Medulla oblongata (tissue), 1 donor: ENCODE measurements around the gene RBPJL.

Source experiments
- DNase-seq: peaks from one replicate; pipeline ENCODE4 v3.0.0-alpha.2; 2015; ENCODE audit errors: extremely low spot score

The RBPJL gene

GRCh38 chr20:45361793-45362192 is 55.2 kb downstream of the RBPJL start:
- DNase-seq = peak; percentile 57

- DNase-seq = peak; percentile 99
Observed at GRCh38 chr20:45362804-45363610, 56.4 kb downstream of the RBPJL start, which contains the start of gene SYS1. SYS1 (plus strand) TSS chr20:45363156; CDS start chr20:45363532, 376 bp downstream.

- DNase-seq = no peak
Observed at GRCh38 chr20:45363611-45364492, 57.2 kb downstream of the RBPJL start.

- DNase-seq = no peak
Observed at GRCh38 chr20:45365444-45365970, 58.9 kb downstream of the RBPJL start.

GRCh38 chr20:45366192-45366591 is 59.6 kb downstream of the RBPJL start:
- DNase-seq = no peak

GRCh38 chr20:45366631-45367030 is 60.0 kb downstream of the RBPJL start:
- DNase-seq = no peak

GRCh38 chr20:45367126-45367525 is 60.5 kb downstream of the RBPJL start:
- no peak for DNase-seq
